ENCODE data around the gene EPB41L5.

The EPB41L5 gene

DNA sequence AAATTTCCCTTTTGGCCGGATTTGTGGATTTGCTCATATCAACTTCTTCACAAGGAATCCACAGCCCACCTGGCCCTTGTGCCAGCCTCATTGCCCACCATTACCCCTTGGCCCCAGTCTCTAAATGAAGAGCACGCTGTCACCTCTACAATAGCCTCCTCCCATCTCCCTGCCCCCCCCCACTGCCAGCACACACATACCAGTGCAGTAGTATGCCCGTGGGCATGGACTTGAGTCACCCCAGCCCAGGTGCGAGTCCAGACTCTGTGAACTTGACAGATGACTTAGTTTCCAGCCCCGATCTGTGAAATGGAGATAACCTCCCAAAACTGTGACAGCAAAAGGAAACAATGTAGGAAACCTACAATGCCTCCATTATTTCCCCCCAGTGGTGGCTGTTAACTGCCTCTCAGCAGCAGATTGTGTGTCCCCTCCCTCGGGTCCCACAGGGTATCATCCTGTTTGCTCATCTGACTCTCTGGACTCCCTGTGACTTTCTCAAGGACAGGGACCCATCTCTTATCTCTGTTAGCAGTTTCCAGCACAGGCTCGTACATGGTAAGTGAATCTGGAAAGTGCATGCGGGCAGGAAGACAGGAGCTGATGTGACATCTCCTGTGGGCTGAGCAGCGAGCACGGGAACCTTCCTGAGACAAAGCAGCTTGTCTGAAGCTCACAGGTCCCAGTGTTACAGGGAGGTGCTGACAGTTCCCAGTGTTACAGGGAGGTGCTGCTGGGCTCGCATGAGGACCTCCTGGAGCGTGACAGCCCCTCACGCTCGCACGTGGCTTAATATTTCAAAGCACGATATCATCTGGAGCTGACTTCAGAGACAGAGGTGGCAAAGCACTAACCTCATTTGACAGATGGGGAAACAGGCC is 214.5 kb downstream of the EPB41L5 start:
- DNase-seq = no peak

DNA sequence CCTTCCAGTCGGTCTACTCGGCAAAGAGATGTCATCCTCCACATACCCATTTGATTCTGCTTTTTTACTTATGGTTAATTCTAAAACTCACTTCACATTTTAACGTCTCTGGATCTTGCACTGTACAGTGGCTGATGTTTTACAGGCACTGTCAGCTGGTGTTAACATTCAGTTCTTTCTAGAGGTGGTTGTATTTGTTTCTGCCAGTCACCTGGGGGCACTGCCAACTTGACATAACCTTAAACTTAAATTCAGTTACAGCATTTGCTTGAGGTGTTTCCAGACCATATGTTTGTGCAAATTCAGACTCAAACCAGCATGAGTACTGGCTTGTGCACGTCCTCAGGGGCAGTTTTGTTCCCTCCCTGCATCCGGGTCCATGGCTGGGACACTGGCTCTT is 215.6 kb downstream of the EPB41L5 start:
- DNase-seq = no peak

Measured in activated CD4-positive, alpha-beta T cell treated with anti-CD3 and anti-CD28 coated beads, Interleukin-2, Interleukin-6, amounts not matched to agents 100 ng/mL and 50 ng/mL, durations not matched to agents 16 hours and 8 hours (primary cell).